ENCODE data around the gene MGAT5B. TPM values are rescaled to one million over a fixed set of nuclear protein-coding genes. Genes with fewer than 3 reads are reported as not detected.

The MGAT5B gene
- total RNA-seq, 1 experiment from 2014 or later, result 1.0 TPM

GRCh38 chr17:76943202-76943601, 75.0 kb downstream of the MGAT5B start:
- Mint-ChIP-seq H3K9me3 (ENCODE audit: low read depth, unreplicated experiment) (no peaks in the 10 kb centered on the region), H3K27ac (ENCODE audit: unreplicated experiment) (no peak overlapping the region), H3K4me1 (ENCODE audit: low read depth, unreplicated experiment) (no peaks in the 10 kb centered on the region), H3K27me3 (ENCODE audit: unreplicated experiment) (peaks cover 66% of the 10 kb centered on the region), H3K36me3 (ENCODE audit: insufficient read depth, unreplicated experiment) (no peaks in the 10 kb centered on the region), H3K4me3 (ENCODE audit: low read depth, unreplicated experiment) (no peak overlapping the region)
- intact Hi-C loops (cut with micrococcal nuclease; ENCODE audit: unreplicated experiment), result no loop called here
- no peak for DNase-seq
- BruUV-seq (replicated peaks), result no TSS peak
- CTCF ChIA-PET, result interaction anchor here (0.5 kb wide), 1 partner anchor 322 kb away, joined by 3 read pairs; no protein-coding TSS in a partner anchor
- no peak for TF ChIP-seq CTCF (IDR thresholded peaks at IDR 0.05; ENCODE audit: unreplicated experiment)

DNA sequence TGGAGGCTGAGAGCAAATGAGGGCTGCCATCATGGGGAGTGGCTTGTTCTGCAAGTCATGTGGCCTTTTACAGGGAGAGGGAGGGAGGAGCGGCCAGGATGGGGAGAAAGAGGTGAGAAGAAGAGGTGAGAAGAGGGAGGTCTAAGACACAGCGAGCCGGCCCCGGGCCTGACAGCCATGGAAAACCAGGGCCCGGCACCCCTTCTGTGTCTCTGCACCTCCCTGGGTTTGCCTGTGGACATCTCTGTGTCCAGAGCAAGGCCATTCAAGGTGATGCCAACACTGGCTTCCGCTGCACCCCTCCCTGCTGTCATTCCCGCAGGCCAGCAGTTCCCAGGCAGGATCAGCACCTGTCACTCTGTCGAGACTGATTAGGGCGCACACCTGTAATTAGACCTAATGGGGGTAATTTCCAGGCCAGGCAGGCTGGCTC, 75.6 kb downstream of the MGAT5B start:
- BruUV-seq (replicated peaks), result no TSS peak
- TF ChIP-seq CTCF (IDR thresholded peaks at IDR 0.05; ENCODE audit: unreplicated experiment), result no peak
- H3K36me3 Mint-ChIP-seq (ENCODE audit: insufficient read depth, unreplicated experiment), result no peaks in the 10 kb centered on the region
- peaks cover 66% of the 10 kb centered on the region for H3K27me3 Mint-ChIP-seq (ENCODE audit: unreplicated experiment)
- intact Hi-C loops (cut with micrococcal nuclease; ENCODE audit: unreplicated experiment), result no loop called here
- no peaks in the 10 kb centered on the region for H3K4me1 Mint-ChIP-seq (ENCODE audit: low read depth, unreplicated experiment)
- CTCF ChIA-PET, result no interaction called here
- H3K9me3 Mint-ChIP-seq (ENCODE audit: low read depth, unreplicated experiment), result no peaks in the 10 kb centered on the region
- no peak for DNase-seq
- no peak overlapping the region for H3K27ac Mint-ChIP-seq (ENCODE audit: unreplicated experiment)
- H3K4me3 Mint-ChIP-seq (ENCODE audit: low read depth, unreplicated experiment), result no peak overlapping the region

DNA sequence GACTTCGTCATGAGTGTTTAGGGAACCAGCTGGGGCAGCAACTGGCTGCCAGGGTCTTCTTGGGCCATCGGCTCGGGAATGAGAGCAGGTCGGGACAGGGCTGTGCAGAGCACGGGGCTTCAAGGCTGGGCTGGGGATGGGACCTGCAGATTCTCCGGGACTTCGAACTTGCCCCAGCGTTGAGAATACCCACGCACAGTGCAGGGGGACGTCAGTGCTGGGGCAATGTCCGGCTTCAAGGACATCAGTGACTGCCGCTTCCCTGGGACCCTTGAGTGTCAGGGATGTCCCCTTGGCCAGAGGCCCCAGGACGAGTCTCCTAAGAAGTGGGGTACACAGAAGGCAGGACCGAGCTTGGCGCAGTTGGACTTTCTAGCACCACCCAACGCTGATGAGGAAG, 76.3 kb downstream of the MGAT5B start:
- Mint-ChIP-seq H3K4me3 (ENCODE audit: low read depth, unreplicated experiment) (no peak overlapping the region), H3K4me1 (ENCODE audit: low read depth, unreplicated experiment) (no peaks in the 10 kb centered on the region), H3K27me3 (ENCODE audit: unreplicated experiment) (peaks cover 67% of the 10 kb centered on the region), H3K9me3 (ENCODE audit: low read depth, unreplicated experiment) (no peaks in the 10 kb centered on the region), H3K36me3 (ENCODE audit: insufficient read depth, unreplicated experiment) (no peaks in the 10 kb centered on the region), H3K27ac (ENCODE audit: unreplicated experiment) (no peak overlapping the region)
- intact Hi-C loops (cut with micrococcal nuclease; ENCODE audit: unreplicated experiment), result no loop called here
- CTCF ChIA-PET, result no interaction called here
- TF ChIP-seq CTCF (IDR thresholded peaks at IDR 0.05; ENCODE audit: unreplicated experiment), result no peak
- no TSS peak for BruUV-seq (replicated peaks)
- no peak for DNase-seq

- DNase-seq, result no peak
- Mint-ChIP-seq H3K4me1 (ENCODE audit: low read depth, unreplicated experiment) (no peaks in the 10 kb centered on the region), H3K27ac (ENCODE audit: unreplicated experiment) (no peak overlapping the region), H3K27me3 (ENCODE audit: unreplicated experiment) (peaks cover 58% of the 10 kb centered on the region), H3K36me3 (ENCODE audit: insufficient read depth, unreplicated experiment) (no peaks in the 10 kb centered on the region), H3K9me3 (ENCODE audit: low read depth, unreplicated experiment) (no peaks in the 10 kb centered on the region), H3K4me3 (ENCODE audit: low read depth, unreplicated experiment) (no peak overlapping the region)
- CTCF ChIA-PET, result no interaction called here
- BruUV-seq (replicated peaks), result no TSS peak
- no peak for TF ChIP-seq CTCF (IDR thresholded peaks at IDR 0.05; ENCODE audit: unreplicated experiment)
- intact Hi-C loops (cut with micrococcal nuclease; ENCODE audit: unreplicated experiment), result no loop called here
Measured at GRCh38 chr17:76946111-76946771, 78.0 kb downstream of the MGAT5B start.

Data from Calu3 (cell line).